PC-3 (cell line): ENCODE data around the gene ELMOD3. TPM values are rescaled to one million over a fixed set of nuclear protein-coding genes. Genes with fewer than 3 reads are reported as not detected.

ENCODE experiments used
- ATAC-seq: fragments of 200-7000 bp; cut with Tn5 transposase; 2 replicates; pipeline ENCODE4 v1.9.1; 2020; ENCODE audit warnings: mild to moderate bottlenecking, moderate library complexity
- BruUV-seq: library from RNA; stranded (reverse); fragments of 400-500 nt; replicated peaks from 2 replicates; lab custom pipeline; 2021; lab: Mats Ljungman, UMichigan
- CTCF ChIA-PET: fragments of 300-600 bp; sonication (Branson Sonifier 250); formaldehyde crosslinking; loops from one replicate; lab custom pipeline; 2022; ENCODE audit warnings: antibody characterized with exemption; lab: Charles Lee
- POLR2A ChIA-PET: fragments of 300-600 bp; sonication (Branson Sonifier 250); formaldehyde crosslinking; loops from one replicate; lab custom pipeline; 2022; ENCODE audit warnings: antibody characterized with exemption; ENCODE audit not compliant: unreplicated experiment; lab: Charles Lee
- DNase-seq: peaks from one replicate; pipeline ENCODE4 v3.0.0-alpha.2; 2015
- H2AFZ ChIP-seq: fragments of 300-600 bp; sonication (generic); 2 replicates; pipeline ENCODE4 v1.6.0; 2016; ENCODE audit warnings: antibody characterized with exemption, low read length
- H3F3A ChIP-seq: fragments of 300-600 bp; sonication (generic); one replicate; pipeline ENCODE4 v1.6.0; 2017; ENCODE audit warnings: antibody characterized with exemption, low read length, control low read depth, mild to moderate bottlenecking; ENCODE audit not compliant: unreplicated experiment
- H3K27ac ChIP-seq: fragments of 300-600 bp; sonication (generic); 2 replicates; pipeline ENCODE4 v1.5.1; 2016; ENCODE audit warnings: mild to moderate bottlenecking, low read length
- H3K27me3 ChIP-seq: fragments of 300-600 bp; sonication (generic); 2 replicates; pipeline ENCODE4 v1.6.1; 2016; ENCODE audit warnings: low read length, mixed read lengths
- H3K36me3 ChIP-seq: fragments of 300-600 bp; sonication (generic); 2 replicates; pipeline ENCODE4 v1.6.1; 2016; ENCODE audit warnings: low read depth, mixed run types, low read length, mixed read lengths
- H3K4me1 ChIP-seq: fragments of 300-600 bp; sonication (generic); 2 replicates; pipeline ENCODE4 v1.5.1; 2016; ENCODE audit warnings: low read length; ENCODE audit not compliant: insufficient read depth
- H3K4me2 ChIP-seq: fragments of 300-600 bp; sonication (generic); 2 replicates; pipeline ENCODE4 v1.6.0; 2016; ENCODE audit warnings: low read length
- H3K4me3 ChIP-seq: fragments of 300-600 bp; sonication (generic); 2 replicates; pipeline ENCODE4 v1.5.1; 2016; ENCODE audit warnings: mild to moderate bottlenecking, low read length, mixed read lengths
- H3K79me2 ChIP-seq: fragments of 300-600 bp; sonication (generic); 2 replicates; pipeline ENCODE4 v1.6.1; 2017; ENCODE audit warnings: low read length, mixed read lengths
- H3K9ac ChIP-seq: fragments of 300-600 bp; sonication (generic); 2 replicates; pipeline ENCODE4 v1.6.0; 2016; ENCODE audit warnings: mild to moderate bottlenecking, low read length
- H3K9me2 ChIP-seq: fragments of 300-600 bp; sonication (generic); replicated peaks from 2 replicates; pipeline ENCODE4 v1.6.1; 2016; ENCODE audit warnings: mixed run types, low read length, mixed read lengths
- H3K9me3 ChIP-seq: fragments of 300-600 bp; sonication (generic); 2 replicates; pipeline ENCODE4 v1.6.1; 2016; ENCODE audit warnings: low read length, mixed read lengths
- H4K20me1 ChIP-seq: fragments of 300-600 bp; sonication (generic); 2 replicates; pipeline ENCODE4 v1.6.1; 2016; ENCODE audit warnings: low read length, mixed read lengths
- EZH2 ChIP-seq: fragments of 300-600 bp; sonication (generic); IDR thresholded peaks from one replicate; pipeline ENCODE4 v1.6.1; 2017; ENCODE audit warnings: antibody characterized with exemption, mild to moderate bottlenecking, low read length; ENCODE audit not compliant: unreplicated experiment
- EZH2phosphoT487 ChIP-seq: fragments of 300-600 bp; sonication (generic); IDR thresholded peaks from 2 replicates; pipeline ENCODE4 v1.6.1; 2018; ENCODE audit warnings: mild to moderate bottlenecking, antibody characterized with exemption, low read length, borderline replicate concordance
- intact Hi-C: fragments of 100-400 bp; cut with micrococcal nuclease; formaldehyde crosslinking; loops from 2 replicates; pipeline ENCODE4 v1.9.0; 2023
- total RNA-seq: library from RNA; depleted of rRNA; stranded (reverse); fragments of >200 nt; gene quantifications from 2 replicates; pipeline ENCODE4 v1.2.3, GENCODE V29; 2014
- TF ChIP-seq, protein P1 (sequence below): fragments of 300-600 bp; sonication (generic); conservative IDR thresholded peaks from 2 replicates; pipeline ENCODE4 v1.5.1; 2017; ENCODE audit warnings: antibody characterized with exemption, low read depth, mild to moderate bottlenecking, low read length

ELMOD3 gene
- total RNA-seq, 1 experiment from 2014 or later = 19.0 TPM

DNA sequence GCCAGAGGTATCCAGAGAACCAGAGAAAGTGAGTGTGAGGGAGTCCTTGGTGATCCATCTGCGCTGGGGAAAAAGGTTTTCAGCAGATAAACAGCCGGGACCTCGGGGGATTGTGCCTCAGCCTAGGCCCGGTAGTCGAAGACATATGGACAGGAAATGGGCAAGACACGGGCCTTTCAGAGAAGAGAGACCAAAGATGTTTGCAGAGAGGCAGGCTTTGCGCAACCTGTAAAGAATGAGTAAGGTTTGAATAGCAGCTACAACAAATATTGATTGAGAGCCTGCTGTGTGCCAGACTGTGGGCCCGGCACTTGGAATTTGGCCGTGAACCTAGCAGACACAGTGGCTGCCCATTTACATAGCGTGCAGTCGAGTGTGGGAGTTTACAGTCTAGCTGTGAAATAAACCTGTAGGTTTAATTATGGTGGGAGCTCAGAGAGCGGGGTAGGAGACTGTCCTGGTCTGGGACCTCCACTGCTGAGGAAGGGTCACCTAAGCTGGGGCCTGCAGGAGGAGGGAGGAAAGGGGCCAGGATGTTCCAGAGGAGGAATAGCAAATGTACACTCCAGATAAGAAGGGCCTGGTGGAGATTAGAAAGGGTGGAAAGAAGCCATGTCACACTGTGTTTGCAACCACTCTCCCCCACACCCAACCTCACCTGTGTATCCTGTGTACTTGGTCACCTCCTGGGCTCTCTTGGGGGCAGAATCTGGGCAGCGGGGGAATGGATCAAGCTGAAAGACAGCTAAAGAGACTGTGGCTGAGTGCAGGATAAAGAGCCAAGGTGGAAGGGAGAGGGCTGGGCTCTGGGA lies 66.9 kb downstream of the ELMOD3 start:
- peak overlapping the region; percentile 49 for H3K4me3 ChIP-seq
- H3K9me2 ChIP-seq = no peaks in the 10 kb centered on the region
- TSS peak; percentile 1 for BruUV-seq
- H3K9me3 ChIP-seq = no peaks in the 10 kb centered on the region
- TF ChIP-seq, protein P1, sequence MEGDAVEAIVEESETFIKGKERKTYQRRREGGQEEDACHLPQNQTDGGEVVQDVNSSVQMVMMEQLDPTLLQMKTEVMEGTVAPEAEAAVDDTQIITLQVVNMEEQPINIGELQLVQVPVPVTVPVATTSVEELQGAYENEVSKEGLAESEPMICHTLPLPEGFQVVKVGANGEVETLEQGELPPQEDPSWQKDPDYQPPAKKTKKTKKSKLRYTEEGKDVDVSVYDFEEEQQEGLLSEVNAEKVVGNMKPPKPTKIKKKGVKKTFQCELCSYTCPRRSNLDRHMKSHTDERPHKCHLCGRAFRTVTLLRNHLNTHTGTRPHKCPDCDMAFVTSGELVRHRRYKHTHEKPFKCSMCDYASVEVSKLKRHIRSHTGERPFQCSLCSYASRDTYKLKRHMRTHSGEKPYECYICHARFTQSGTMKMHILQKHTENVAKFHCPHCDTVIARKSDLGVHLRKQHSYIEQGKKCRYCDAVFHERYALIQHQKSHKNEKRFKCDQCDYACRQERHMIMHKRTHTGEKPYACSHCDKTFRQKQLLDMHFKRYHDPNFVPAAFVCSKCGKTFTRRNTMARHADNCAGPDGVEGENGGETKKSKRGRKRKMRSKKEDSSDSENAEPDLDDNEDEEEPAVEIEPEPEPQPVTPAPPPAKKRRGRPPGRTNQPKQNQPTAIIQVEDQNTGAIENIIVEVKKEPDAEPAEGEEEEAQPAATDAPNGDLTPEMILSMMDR = no peak
- TF ChIP-seq EZH2phosphoT487 = peak; percentile 91
- peaks cover 14% of the 10 kb centered on the region for H3F3A ChIP-seq
- ATAC-seq (peak; percentile 68), DNase-seq (peak; percentile 95)
- H3K79me2 ChIP-seq = 0 out of 2 replicates have a peak, but pooled peaks cover 8% of the 10 kb centered on the region
- intact Hi-C loops = loop anchor here (1.0 to 2.0 kb wide), 6 partner anchors 37 to 173 kb away; partner anchors contain the start of gene RNF181
- no peaks in the 10 kb centered on the region for H3K27me3 ChIP-seq
- H4K20me1 ChIP-seq = no peaks in the 10 kb centered on the region
- peak overlapping the region; percentile 98 for H3K27ac ChIP-seq
- peak overlapping the region; percentile 78 for H3K4me2 ChIP-seq
- peak overlapping the region; percentile 61 for H2AFZ ChIP-seq
- H3K4me1 ChIP-seq = peaks cover 43% of the 10 kb centered on the region
- H3K9ac ChIP-seq = peak overlapping the region; percentile 84
- no peaks in the 10 kb centered on the region for H3K36me3 ChIP-seq
- POLR2A ChIA-PET = interaction anchor here (0.6 to 1.5 kb wide), 9 partner anchors 51 to 153 kb away, joined by 3 to 17 read pairs (median 4); partner anchors contain the start of genes ELMOD3, MAT2A and RETSAT
- CTCF ChIA-PET = interaction anchor here (0.6 to 1.5 kb wide), 7 partner anchors 50 to 131 kb away, joined by 3 to 14 read pairs (median 4); partner anchors contain the start of gene MAT2A

- H4K20me1 ChIP-seq = no peaks in the 10 kb centered on the region
- TF ChIP-seq EZH2phosphoT487 (no peak), EZH2 (no peak)
- TF ChIP-seq, protein P1 = no peak
- H3K79me2 ChIP-seq = 0 out of 2 replicates have a peak, but pooled peaks cover 8% of the 10 kb centered on the region
- peak overlapping the region; percentile 98 for H3K27ac ChIP-seq
- peak overlapping the region; percentile 78 for H3K4me2 ChIP-seq
- H3K27me3 ChIP-seq = no peaks in the 10 kb centered on the region
- H3F3A ChIP-seq = peaks cover 14% of the 10 kb centered on the region
- DNase-seq = no peak
- H3K36me3 ChIP-seq = no peaks in the 10 kb centered on the region
- H2AFZ ChIP-seq = no peak overlapping the region
- no peaks in the 10 kb centered on the region for H3K9me2 ChIP-seq
- intact Hi-C loops = no loop called here
- no peaks in the 10 kb centered on the region for H3K9me3 ChIP-seq
- POLR2A ChIA-PET = interaction anchor here (0.6 to 1.5 kb wide), 2 partner anchors 117 to 152 kb away, joined by 4 to 17 read pairs; partner anchors contain the start of gene MAT2A
- BruUV-seq = no TSS peak
- H3K4me1 ChIP-seq = peaks cover 43% of the 10 kb centered on the region
- ATAC-seq = no peak
- peak overlapping the region; percentile 47; the same call in 1 of the 2 replicates for H3K4me3 ChIP-seq
- CTCF ChIA-PET = interaction anchor here (1.1 to 1.5 kb wide), 4 partner anchors 49 to 130 kb away, joined by 4 to 14 read pairs (median 4); no protein-coding TSS in a partner anchor
- peak overlapping the region; percentile 73 for H3K9ac ChIP-seq
Measured at GRCh38 chr2:85422072-85422457, 67.5 kb downstream of the ELMOD3 start.
